ENCODE data around the gene HSF5. TPM values are rescaled to one million over a fixed set of nuclear protein-coding genes. Genes with fewer than 3 reads are reported as not detected.

HSF5 gene
- total RNA-seq, 1 donor from 2014 or later: 1.6 TPM

- Mint-ChIP-seq H3K27me3 (ENCODE audit: low read depth) (no peaks in the 10 kb centered on the region), H3K4me1 (ENCODE audit: low read depth) (peaks cover 32% of the 10 kb centered on the region), H3K9me3 (no peaks in the 10 kb centered on the region), H3K27ac (no peak overlapping the region), H3K36me3 (ENCODE audit: low read depth) (peaks cover 4% of the 10 kb centered on the region), H3K4me3 (ENCODE audit: low read depth) (no peak overlapping the region)
- intact Hi-C loops (cut with micrococcal nuclease): no loop called here
- DNase-seq (ENCODE audit: low spot score): no peak
Measured at GRCh38 chr17:58375811-58376210, 112.4 kb downstream of the HSF5 start.

GRCh38 chr17:58375256-58375655 is 113.0 kb downstream of the HSF5 start:
- H3K27ac Mint-ChIP-seq: no peak overlapping the region
- no peaks in the 10 kb centered on the region for H3K27me3 Mint-ChIP-seq (ENCODE audit: low read depth)
- intact Hi-C loops (cut with micrococcal nuclease): no loop called here
- no peak for DNase-seq (ENCODE audit: low spot score)
- no peak overlapping the region for H3K4me3 Mint-ChIP-seq (ENCODE audit: low read depth)
- H3K9me3 Mint-ChIP-seq: no peaks in the 10 kb centered on the region
- H3K36me3 Mint-ChIP-seq (ENCODE audit: low read depth): peaks cover 7% of the 10 kb centered on the region
- H3K4me1 Mint-ChIP-seq (ENCODE audit: low read depth): peaks cover 27% of the 10 kb centered on the region

- intact Hi-C loops (cut with micrococcal nuclease): no loop called here
- no peaks in the 10 kb centered on the region for H3K27me3 Mint-ChIP-seq (ENCODE audit: low read depth)
- peaks cover 19% of the 10 kb centered on the region for H3K4me1 Mint-ChIP-seq (ENCODE audit: low read depth)
- no peak for DNase-seq (ENCODE audit: low spot score)
- no peak overlapping the region for H3K27ac Mint-ChIP-seq
- H3K4me3 Mint-ChIP-seq (ENCODE audit: low read depth): no peak overlapping the region
- H3K9me3 Mint-ChIP-seq: no peaks in the 10 kb centered on the region
- H3K36me3 Mint-ChIP-seq (ENCODE audit: low read depth): peaks cover 9% of the 10 kb centered on the region
Measured at GRCh38 chr17:58373923-58374322, 114.3 kb downstream of the HSF5 start.

GRCh38 chr17:58373003-58373402 is 115.2 kb downstream of the HSF5 start:
- intact Hi-C loops (cut with micrococcal nuclease): no loop called here
- no peak overlapping the region for H3K27ac Mint-ChIP-seq
- H3K27me3 Mint-ChIP-seq (ENCODE audit: low read depth): no peaks in the 10 kb centered on the region
- peaks cover 14% of the 10 kb centered on the region for H3K4me1 Mint-ChIP-seq (ENCODE audit: low read depth)
- no peaks in the 10 kb centered on the region for H3K9me3 Mint-ChIP-seq
- H3K36me3 Mint-ChIP-seq (ENCODE audit: low read depth): peaks cover 10% of the 10 kb centered on the region
- no peak overlapping the region for H3K4me3 Mint-ChIP-seq (ENCODE audit: low read depth)
- DNase-seq (ENCODE audit: low spot score): no peak

GRCh38 chr17:58371300-58371950 is 116.8 kb downstream of the HSF5 start:
- intact Hi-C loops (cut with micrococcal nuclease): no loop called here
- H3K4me1 Mint-ChIP-seq (ENCODE audit: low read depth): peaks cover 6% of the 10 kb centered on the region
- no peak overlapping the region for H3K4me3 Mint-ChIP-seq (ENCODE audit: low read depth)
- no peak for DNase-seq (ENCODE audit: low spot score)
- no peaks in the 10 kb centered on the region for H3K9me3 Mint-ChIP-seq
- H3K36me3 Mint-ChIP-seq (ENCODE audit: low read depth): peaks cover 13% of the 10 kb centered on the region
- H3K27me3 Mint-ChIP-seq (ENCODE audit: low read depth): no peaks in the 10 kb centered on the region
- H3K27ac Mint-ChIP-seq: no peak overlapping the region

GRCh38 chr17:58370716-58371115 is 117.5 kb downstream of the HSF5 start:
- no peak overlapping the region for H3K27ac Mint-ChIP-seq
- H3K4me1 Mint-ChIP-seq (ENCODE audit: low read depth): peaks cover 5% of the 10 kb centered on the region
- no peaks in the 10 kb centered on the region for H3K27me3 Mint-ChIP-seq (ENCODE audit: low read depth)
- no peak for DNase-seq (ENCODE audit: low spot score)
- no peaks in the 10 kb centered on the region for H3K9me3 Mint-ChIP-seq
- peaks cover 13% of the 10 kb centered on the region for H3K36me3 Mint-ChIP-seq (ENCODE audit: low read depth)
- no peak overlapping the region for H3K4me3 Mint-ChIP-seq (ENCODE audit: low read depth)
- intact Hi-C loops (cut with micrococcal nuclease): no loop called here

GRCh38 chr17:58370309-58370708 is 117.9 kb downstream of the HSF5 start:
- intact Hi-C loops (cut with micrococcal nuclease): no loop called here
- Mint-ChIP-seq H3K9me3 (no peaks in the 10 kb centered on the region), H3K4me3 (ENCODE audit: low read depth) (no peak overlapping the region), H3K36me3 (ENCODE audit: low read depth) (peaks cover 13% of the 10 kb centered on the region), H3K27me3 (ENCODE audit: low read depth) (no peaks in the 10 kb centered on the region), H3K27ac (no peak overlapping the region), H3K4me1 (ENCODE audit: low read depth) (peaks cover 4% of the 10 kb centered on the region)
- DNase-seq (ENCODE audit: low spot score): no peak

Other genes with a start within 250 kb of the HSF5 start
- not detected in 2 replicates for gene LPO, start 249.8 kb downstream of the HSF5 start, total RNA-seq
- not detected in 2 replicates for gene MPO, start 207.5 kb downstream of the HSF5 start, total RNA-seq
- 21.9 and 22.3 TPM in 2 replicates for gene TSPOAP1, start 159.6 kb downstream of the HSF5 start, total RNA-seq
- gene SUPT4H1, start 136.2 kb downstream of the HSF5 start, total RNA-seq: 153 and 160 TPM in 2 replicates
- 20.5 and 23.9 TPM in 2 replicates for gene RNF43, start 70.9 kb downstream of the HSF5 start, total RNA-seq
- 82.1 and 82.9 TPM in 2 replicates for gene MTMR4, start 26.2 kb upstream of the HSF5 start, total RNA-seq
- 0.09 and 0.18 TPM in 2 replicates for gene TEX14, start 203.6 kb upstream of the HSF5 start, total RNA-seq
- 58.1 and 62.7 TPM in 2 replicates for gene RAD51C, start 204.2 kb upstream of the HSF5 start, total RNA-seq

Data from activated T-helper 2 cell treated with anti-CD3 and anti-CD28 coated beads, Interferon-gamma antibody, Interleukin-2, Interleukin-4, amounts not matched to agents 10 μg/mL and 5 μg/mL and 100 μg/mL, durations not matched to agents 14 hours and 24 hours and 36 hours (primary cell).